ENCODE measurements around the gene TMCC1. TPM values are rescaled to one million over a fixed set of nuclear protein-coding genes. Genes with fewer than 3 reads are reported as not detected.

The TMCC1 gene
- total and polyA plus RNA-seq, 7 donors, result 12.4 to 55.0 (median 38.1) TPM

- no peaks in the 10 kb centered on the region for H3K9me3 ChIP-seq
- H3K27ac ChIP-seq, result peak overlapping the region; percentile 7
- no peak for DNase-seq
- no peak for TF ChIP-seq CTCF (IDR thresholded peaks at IDR 0.05)
- peaks cover 27% of the 10 kb centered on the region for H3K4me1 ChIP-seq
- 95 to 100% (median 96%) methylated on average over 1 of the region's 1 CpG for WGBS, 3 donors
- ATAC-seq, result peak in 2 of 4 donors; percentile 66 to 69
- no peak overlapping the region for H3K4me3 ChIP-seq
- intact Hi-C loops (cut with DNase I), result no loop called here
- H3K36me3 ChIP-seq (ENCODE audit: insufficient read depth in 1 of 2, low read depth in 1 of 2), result peaks cover 0 to 5% of the 10 kb centered on the region in 2 donors
- H3K27me3 ChIP-seq (ENCODE audit: insufficient read depth in 3 of 3, low read length in 2 of 3), result no peaks in the 10 kb centered on the region
Observed at GRCh38 chr3:129708328-129708861, 185.1 kb downstream of the TMCC1 start.

- no peak for DNase-seq
- H3K9me3 ChIP-seq, result no peaks in the 10 kb centered on the region
- no peak overlapping the region for H3K27ac ChIP-seq
- WGBS, 3 donors, result 90 to 97% (median 95%) methylated on average over 3 of the region's 3 CpGs
- no peak for ATAC-seq
- peaks cover 38% of the 10 kb centered on the region for H3K4me1 ChIP-seq
- no peak overlapping the region for H3K4me3 ChIP-seq
- no peak for TF ChIP-seq CTCF (IDR thresholded peaks at IDR 0.05)
- no peaks in the 10 kb centered on the region for H3K27me3 ChIP-seq (ENCODE audit: insufficient read depth in 3 of 3, low read length in 2 of 3)
- no peaks in the 10 kb centered on the region for H3K36me3 ChIP-seq (ENCODE audit: insufficient read depth in 1 of 2, low read depth in 1 of 2)
- intact Hi-C loops (cut with DNase I), result no loop called here
Observed at GRCh38 chr3:129705274-129705673, 188.2 kb downstream of the TMCC1 start.

GRCh38 chr3:129703913-129704312 lies 189.6 kb downstream of the TMCC1 start:
- peak overlapping the region; percentile 2 for H3K27ac ChIP-seq
- no peaks in the 10 kb centered on the region for H3K27me3 ChIP-seq (ENCODE audit: insufficient read depth in 3 of 3, low read length in 2 of 3)
- intact Hi-C loops (cut with DNase I), result no loop called here
- 67 to 75% (median 71%) methylated on average over 2 of the region's 2 CpGs for WGBS, 3 donors
- no peaks in the 10 kb centered on the region for H3K36me3 ChIP-seq (ENCODE audit: insufficient read depth in 1 of 2, low read depth in 1 of 2)
- no peaks in the 10 kb centered on the region for H3K9me3 ChIP-seq
- peaks cover 45% of the 10 kb centered on the region for H3K4me1 ChIP-seq
- ATAC-seq (no peak), DNase-seq (no peak)
- no peak for TF ChIP-seq CTCF (IDR thresholded peaks at IDR 0.05)
- no peak overlapping the region for H3K4me3 ChIP-seq

GRCh38 chr3:129702934-129703712 lies 190.4 kb downstream of the TMCC1 start:
- ATAC-seq (peak; percentile 61 to 87 (median 84)), DNase-seq (no peak)
- Histone ChIP-seq H3K4me1 (peaks cover 39% of the 10 kb centered on the region), H3K36me3 (ENCODE audit: insufficient read depth in 1 of 2, low read depth in 1 of 2) (no peaks in the 10 kb centered on the region), H3K9me3 (no peaks in the 10 kb centered on the region), H3K27ac (peak overlapping the region; percentile 2), H3K27me3 (ENCODE audit: insufficient read depth in 3 of 3, low read length in 2 of 3) (no peaks in the 10 kb centered on the region), H3K4me3 (no peak overlapping the region)
- 85 to 88% (median 85%) methylated on average over 10 of the region's 10 CpGs for whole genome bisulfite sequencing, 3 donors
- intact Hi-C loops (cut with DNase I), result no loop called here
- no peak for TF ChIP-seq CTCF (IDR thresholded peaks at IDR 0.05)

All from psoas muscle (tissue), 8 donors.